SIG-M5 treated with dmso at 0.1 percent for 504 hours (cell line): ENCODE data around the gene MYRF.
A peak's percentile ranks its signal among the peaks of the same experiment; 100 is the strongest.

Experiments
- DNase-seq: peaks from one replicate; lab custom pipeline; 2025; ENCODE audit not compliant: unreplicated experiment; lab: John Stamatoyannopoulos, UW

MYRF gene

GRCh38 chr11:61738776-61739175 is 13.7 kb upstream of the MYRF start:
- no peak for DNase-seq

GRCh38 chr11:61739413-61739812 is 13.0 kb upstream of the MYRF start:
- no peak for DNase-seq

- DNase-seq: no peak
Observed at GRCh38 chr11:61739966-61740365, 12.5 kb upstream of the MYRF start.

- peak; percentile 7 for DNase-seq
Observed at GRCh38 chr11:61742391-61742790, 10.0 kb upstream of the MYRF start.

- no peak for DNase-seq
Observed at GRCh38 chr11:61743486-61744095, 8.8 kb upstream of the MYRF start.

- DNase-seq: no peak
Observed at GRCh38 chr11:61744181-61744580, 8.3 kb upstream of the MYRF start.

- no peak for DNase-seq
Observed at GRCh38 chr11:61744609-61745156, 7.8 kb upstream of the MYRF start.

GRCh38 chr11:61745781-61746441 is 6.5 kb upstream of the MYRF start:
- DNase-seq: no peak

- no peak for DNase-seq
Observed at GRCh38 chr11:61746442-61747191, 5.8 kb upstream of the MYRF start.

GRCh38 chr11:61747192-61747966 is 5.1 kb upstream of the MYRF start:
- peak; percentile 35 for DNase-seq

- no peak for DNase-seq
Observed at GRCh38 chr11:61747967-61748285, 4.5 kb upstream of the MYRF start.

GRCh38 chr11:61749591-61750217 is 2.7 kb upstream of the MYRF start:
- no peak for DNase-seq

GRCh38 chr11:61750631-61751273 is 1.7 kb upstream of the MYRF start:
- no peak for DNase-seq

GRCh38 chr11:61751384-61751783 is 1.1 kb upstream of the MYRF start:
- no peak for DNase-seq

GRCh38 chr11:61752925-61753521 is 587 bp downstream of the MYRF start:
- no peak for DNase-seq

- DNase-seq: no peak
Observed at GRCh38 chr11:61753672-61754071, 1.2 kb downstream of the MYRF start.

GRCh38 chr11:61754534-61755482 is 2.4 kb downstream of the MYRF start:
- DNase-seq: no peak

GRCh38 chr11:61756147-61756451 is 3.7 kb downstream of the MYRF start:
- no peak for DNase-seq
